Measurements from ENCODE around the gene CLASP1.

CLASP1 gene

DNA sequence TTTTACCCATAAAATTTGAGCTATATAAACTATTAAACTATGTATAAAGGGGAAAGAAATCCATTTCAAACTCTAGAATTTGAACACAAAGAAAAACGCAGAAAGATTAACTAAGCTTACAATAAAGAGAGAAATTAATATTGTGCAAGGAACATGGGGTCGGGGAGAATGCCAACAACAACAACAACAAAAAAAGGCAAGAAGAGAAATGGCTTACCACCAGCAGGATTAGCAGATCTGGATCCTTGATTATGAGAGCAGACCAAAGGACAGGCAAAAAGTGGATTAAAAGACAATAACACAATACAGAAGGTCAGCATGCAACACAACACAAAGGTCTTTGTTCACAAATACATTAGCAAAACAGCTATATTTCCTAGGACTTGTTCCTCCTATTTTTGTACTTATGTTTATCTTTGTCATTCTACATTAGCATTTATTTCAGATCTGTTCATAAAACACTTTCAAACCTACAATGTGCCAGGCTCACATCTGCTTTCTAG is 222.0 kb downstream of the CLASP1 start:
- DNase-seq (ENCODE audit: low read depth, low spot score): no peak

DNA sequence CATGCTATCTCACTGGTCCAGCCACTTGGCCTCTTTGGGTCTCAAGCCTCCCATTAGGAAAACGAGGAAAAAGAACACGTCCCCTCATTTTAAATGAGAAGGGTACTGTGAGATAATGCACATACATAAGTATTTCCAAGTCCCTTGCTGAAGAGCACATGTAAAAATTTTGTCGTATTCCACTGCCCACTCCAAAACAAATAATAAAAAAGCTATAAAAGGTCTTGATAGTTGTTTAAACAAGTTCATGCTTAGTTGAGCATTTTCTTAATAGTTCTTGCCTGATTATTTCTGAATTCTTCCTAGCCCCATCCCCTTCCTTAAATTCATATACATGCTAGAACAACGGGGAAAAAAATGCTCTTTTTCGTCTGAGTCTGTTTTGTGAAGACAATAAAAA is 228.8 kb downstream of the CLASP1 start:
- DNase-seq (ENCODE audit: low read depth, low spot score): no peak

- DNase-seq (ENCODE audit: low read depth, low spot score): no peak
These were observed 230.1 kb downstream of the CLASP1 start for GRCh38 chr2:121419081-121419699.

GRCh38 chr2:121418494-121419058 is 230.7 kb downstream of the CLASP1 start:
- DNase-seq (ENCODE audit: low read depth, low spot score): no peak

DNA sequence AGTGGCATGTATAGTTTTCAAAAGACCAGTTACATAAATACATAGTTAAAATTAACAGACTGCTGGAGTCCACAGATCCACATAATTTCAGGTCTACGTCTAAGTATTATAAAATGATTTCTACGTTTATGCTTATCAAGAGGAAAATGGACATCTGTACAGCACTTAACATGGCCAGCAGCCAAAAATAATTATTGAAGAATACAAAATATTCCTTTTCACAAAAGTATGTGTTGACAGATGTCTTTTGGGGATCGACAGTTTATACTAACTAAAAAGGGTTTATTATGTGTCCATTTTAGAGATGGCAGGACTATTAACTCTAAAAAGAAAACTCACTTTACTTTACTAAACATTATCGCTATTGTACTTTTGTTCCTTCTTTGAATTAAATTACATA is 231.4 kb downstream of the CLASP1 start:
- DNase-seq (ENCODE audit: low read depth, low spot score): no peak

- DNase-seq (ENCODE audit: low read depth, low spot score): no peak
These were observed 233.5 kb downstream of the CLASP1 start for GRCh38 chr2:121415727-121416126.

GRCh38 chr2:121412349-121412748 is 236.9 kb downstream of the CLASP1 start:
- DNase-seq (ENCODE audit: low read depth, low spot score): no peak

- DNase-seq (ENCODE audit: low read depth, low spot score): no peak
These were observed 239.3 kb downstream of the CLASP1 start for GRCh38 chr2:121409966-121410365.

DNA sequence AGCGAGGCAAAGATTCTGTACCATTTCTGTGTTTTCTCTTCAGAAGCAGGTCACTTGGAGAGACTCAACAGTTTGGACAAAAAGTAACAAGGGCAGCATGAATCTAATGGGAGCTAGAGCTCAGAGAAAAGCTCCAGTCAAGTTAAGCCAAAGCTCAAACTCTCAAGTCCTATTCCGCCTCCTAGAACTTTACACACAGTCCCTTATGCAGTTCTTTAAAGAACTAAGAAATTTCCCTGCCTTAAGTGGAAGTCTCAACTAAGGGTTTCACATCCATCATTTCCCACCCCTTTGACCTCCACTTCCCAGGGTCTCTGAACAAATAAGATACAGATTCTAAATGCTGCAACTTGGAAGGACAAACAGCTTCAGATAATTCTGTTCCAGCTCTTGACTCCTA is 239.9 kb downstream of the CLASP1 start:
- DNase-seq (ENCODE audit: low read depth, low spot score): no peak

GRCh38 chr2:121408641-121409040 is 240.6 kb downstream of the CLASP1 start:
- no peak for DNase-seq (ENCODE audit: low read depth, low spot score)

- DNase-seq (ENCODE audit: low read depth, low spot score): no peak
These were observed 244.0 kb downstream of the CLASP1 start for GRCh38 chr2:121405233-121405632.

DNA sequence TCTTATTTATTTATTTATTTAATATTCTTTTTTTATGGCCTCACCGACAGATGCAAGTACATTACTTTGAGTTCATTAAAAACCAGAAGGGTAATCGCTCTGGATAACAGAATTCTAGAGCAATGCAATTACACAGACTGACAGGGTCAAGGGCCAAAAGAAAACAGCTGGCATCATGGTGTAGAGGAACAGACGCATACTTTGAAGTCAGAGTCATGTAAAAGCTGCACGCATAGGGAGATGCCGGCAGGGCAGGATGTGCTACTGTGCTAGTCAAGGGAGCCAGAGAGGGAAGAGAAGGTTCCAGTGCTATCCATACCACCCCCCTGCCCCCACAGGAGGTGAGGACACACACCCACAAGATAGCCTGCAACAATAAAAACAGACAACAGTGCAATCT is 249.1 kb downstream of the CLASP1 start:
- DNase-seq (ENCODE audit: low read depth, low spot score): no peak

DNA sequence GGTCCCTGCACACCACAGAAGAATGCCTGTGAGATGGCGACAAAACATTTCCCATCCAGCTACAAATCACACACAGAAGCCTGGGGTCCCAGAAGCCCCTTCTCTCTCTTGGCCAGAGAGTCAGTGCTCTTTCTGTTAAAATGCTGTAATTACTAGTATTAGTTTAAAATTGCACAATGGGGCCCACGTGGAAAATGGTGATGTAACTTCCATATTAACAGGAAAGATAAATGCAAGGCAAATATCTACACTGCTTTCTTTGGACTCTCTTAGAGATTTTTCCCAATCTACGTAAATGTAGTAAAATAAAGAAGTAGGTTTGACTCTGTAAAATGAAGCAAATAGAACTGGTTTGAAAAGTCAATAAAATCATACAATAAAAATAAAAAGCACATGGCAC is 250.4 kb downstream of the CLASP1 start:
- DNase-seq (ENCODE audit: low read depth, low spot score): no peak

DNA sequence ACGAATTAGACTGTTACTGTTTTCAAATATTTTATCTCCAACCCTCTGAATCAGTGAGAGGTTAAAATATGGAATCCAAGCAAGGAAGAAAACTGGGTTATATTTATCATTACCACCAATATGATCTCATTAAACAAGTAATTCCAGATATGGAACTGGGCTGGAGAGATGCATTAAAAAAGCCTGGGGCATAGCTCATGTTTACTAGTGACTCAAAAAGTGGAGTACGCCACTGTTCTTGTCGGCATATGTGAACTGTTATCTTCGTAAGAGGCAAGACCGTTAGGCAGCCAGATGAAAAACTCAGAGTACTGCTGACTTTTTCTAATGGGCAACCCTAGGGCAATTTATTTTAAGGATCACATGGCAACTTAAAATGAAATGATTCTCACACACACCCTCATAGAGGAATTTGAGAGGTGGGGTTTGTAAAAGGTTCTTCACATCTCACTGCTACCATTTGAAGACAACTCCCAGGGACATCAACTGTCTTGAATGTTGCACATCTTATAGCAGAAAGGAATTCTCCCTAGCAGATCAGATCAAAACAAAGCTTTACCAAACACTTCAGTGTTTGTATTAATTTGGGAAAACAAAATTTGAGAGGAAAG is 259.1 kb downstream of the CLASP1 start:
- DNase-seq (ENCODE audit: low read depth, low spot score): no peak

- no peak for DNase-seq (ENCODE audit: low read depth, low spot score)
These were observed 260.9 kb downstream of the CLASP1 start for GRCh38 chr2:121388371-121388770.

DNA sequence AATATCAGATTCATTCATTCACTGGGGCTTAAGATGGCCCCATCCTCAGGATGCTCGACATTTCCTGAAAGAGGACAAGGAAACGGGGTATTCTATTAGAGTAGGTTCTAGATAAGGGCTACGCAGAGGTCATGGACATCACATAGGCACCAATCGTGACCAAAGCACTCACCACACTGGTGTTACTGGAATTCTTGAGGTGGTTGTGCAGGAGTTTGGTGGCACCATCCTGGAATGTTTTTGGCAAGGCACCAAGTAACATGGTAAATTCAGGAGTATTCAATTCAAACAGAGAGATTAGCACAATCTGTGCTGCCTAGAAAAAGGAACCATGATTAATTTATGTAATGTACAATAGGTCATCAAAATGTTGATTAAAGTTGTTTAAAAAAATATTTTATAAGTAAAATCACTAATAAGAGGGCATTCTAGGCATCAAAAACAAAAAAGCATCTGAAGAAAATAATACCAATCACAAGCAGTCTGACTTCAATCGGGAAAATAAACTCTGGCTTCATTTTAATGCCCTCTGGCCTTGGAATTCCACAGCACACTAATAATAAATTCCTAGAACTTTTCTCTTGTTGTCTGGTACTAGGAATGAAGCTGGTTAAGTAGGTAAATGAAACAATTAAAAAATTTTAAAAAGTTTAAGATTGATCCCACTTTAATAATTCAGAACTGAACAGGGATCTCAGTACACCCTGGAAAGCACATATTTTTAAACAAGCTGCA is 261.5 kb downstream of the CLASP1 start:
- no peak for DNase-seq (ENCODE audit: low read depth, low spot score)

GRCh38 chr2:121386707-121387106 is 262.6 kb downstream of the CLASP1 start:
- DNase-seq (ENCODE audit: low read depth, low spot score): no peak

DNA sequence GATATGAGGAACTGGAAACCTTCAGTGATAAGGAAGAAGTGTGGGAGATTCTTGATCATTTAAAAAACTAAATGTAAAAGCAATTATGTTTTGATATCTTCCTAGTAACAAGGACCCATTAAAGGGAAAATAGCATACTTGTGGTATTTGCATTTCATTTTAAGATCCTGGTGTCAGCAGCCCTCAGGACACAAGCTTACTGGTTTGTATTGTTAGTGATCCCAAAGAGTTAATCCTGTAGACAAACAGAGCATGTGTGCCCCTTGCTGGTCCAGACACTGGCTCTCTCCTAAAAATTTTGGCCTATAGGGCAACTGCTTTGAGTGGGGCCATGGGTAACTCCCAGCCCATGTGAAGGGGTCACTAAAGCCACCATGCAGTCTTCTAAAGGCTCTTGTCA is 263.2 kb downstream of the CLASP1 start:
- DNase-seq (ENCODE audit: low read depth, low spot score): no peak

DNA sequence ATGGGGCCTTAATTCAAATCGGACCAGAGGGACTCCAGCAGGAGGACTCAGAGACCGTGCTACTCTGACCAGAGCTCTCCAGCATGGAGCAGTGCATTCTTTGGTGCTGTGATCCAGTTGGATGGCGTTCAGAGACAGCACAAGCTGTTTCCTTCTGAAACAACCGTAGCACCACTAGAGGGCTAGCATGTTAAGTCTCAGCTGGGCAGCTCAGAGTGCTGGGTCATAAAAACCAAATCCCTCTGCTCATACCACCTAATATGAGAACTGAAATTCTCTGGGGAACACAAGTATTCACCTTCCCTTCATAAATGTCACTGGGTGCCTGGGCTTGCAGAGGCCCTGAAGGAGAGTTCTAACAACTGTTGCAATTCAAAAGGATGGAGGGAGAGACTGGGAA is 266.5 kb downstream of the CLASP1 start:
- DNase-seq (ENCODE audit: low read depth, low spot score): no peak

- DNase-seq (ENCODE audit: low read depth, low spot score): no peak
These were observed 271.6 kb downstream of the CLASP1 start for GRCh38 chr2:121377646-121378045.

DNA sequence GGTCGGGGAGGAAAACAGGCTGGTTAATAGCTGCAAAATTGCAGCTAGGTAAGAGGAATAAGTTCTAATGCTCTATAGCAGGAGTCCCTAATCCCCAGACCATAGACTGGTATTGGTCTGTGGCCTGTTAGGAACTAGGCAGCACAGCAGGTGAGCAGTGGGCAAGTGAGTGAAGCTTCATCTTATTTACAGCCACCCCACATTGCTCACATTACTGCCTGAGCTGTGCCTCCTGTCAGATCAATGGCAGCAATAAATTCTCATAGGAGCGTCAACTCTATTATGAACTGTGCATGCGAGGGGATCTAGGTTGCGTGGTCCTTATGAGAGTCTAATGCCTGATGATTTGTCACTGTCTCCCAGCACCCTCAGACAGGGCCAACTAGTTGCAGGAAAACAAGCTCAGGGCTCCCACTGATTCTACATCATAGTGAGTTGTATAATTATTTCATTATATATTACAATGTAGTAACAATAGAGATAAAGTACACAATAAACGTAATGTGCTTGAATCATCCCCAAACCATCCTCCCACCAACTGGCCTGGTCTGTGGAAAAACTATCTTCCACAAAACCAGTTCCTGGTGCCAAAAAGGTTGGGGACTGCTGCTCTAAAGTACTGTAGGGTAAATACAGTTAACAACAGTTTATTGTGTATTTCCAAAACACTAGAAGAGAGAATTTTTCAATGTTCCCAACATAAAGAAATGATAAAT is 272.6 kb downstream of the CLASP1 start:
- DNase-seq (ENCODE audit: low read depth, low spot score): no peak

GRCh38 chr2:121375621-121376159 is 273.6 kb downstream of the CLASP1 start:
- DNase-seq (ENCODE audit: low read depth, low spot score): no peak
